ENCODE results near the gene AQP11. TPM values are rescaled to one million over a fixed set of nuclear protein-coding genes. Genes with fewer than 3 reads are reported as not detected.
A peak's percentile ranks its signal among the peaks of the same experiment; 100 is the strongest.
"Not testable (repeated sequence)": the region's sequence is repeated elsewhere in the genome, so short reads cannot be mapped to it uniquely, and the experiment has no call there.

The AQP11 gene
- total RNA-seq, 4 donors from 2014 or later = 0.17 to 0.55 TPM; not detected in 2

- H3K4me3 ChIP-seq (ENCODE audit: low read depth, poor library complexity, severe bottlenecking) = no peak overlapping the region
- DNase-seq (ENCODE audit: low spot score in 2 of 2) = peak in 1 of 2 donors; percentile 34
- TF ChIP-seq, protein P1, sequence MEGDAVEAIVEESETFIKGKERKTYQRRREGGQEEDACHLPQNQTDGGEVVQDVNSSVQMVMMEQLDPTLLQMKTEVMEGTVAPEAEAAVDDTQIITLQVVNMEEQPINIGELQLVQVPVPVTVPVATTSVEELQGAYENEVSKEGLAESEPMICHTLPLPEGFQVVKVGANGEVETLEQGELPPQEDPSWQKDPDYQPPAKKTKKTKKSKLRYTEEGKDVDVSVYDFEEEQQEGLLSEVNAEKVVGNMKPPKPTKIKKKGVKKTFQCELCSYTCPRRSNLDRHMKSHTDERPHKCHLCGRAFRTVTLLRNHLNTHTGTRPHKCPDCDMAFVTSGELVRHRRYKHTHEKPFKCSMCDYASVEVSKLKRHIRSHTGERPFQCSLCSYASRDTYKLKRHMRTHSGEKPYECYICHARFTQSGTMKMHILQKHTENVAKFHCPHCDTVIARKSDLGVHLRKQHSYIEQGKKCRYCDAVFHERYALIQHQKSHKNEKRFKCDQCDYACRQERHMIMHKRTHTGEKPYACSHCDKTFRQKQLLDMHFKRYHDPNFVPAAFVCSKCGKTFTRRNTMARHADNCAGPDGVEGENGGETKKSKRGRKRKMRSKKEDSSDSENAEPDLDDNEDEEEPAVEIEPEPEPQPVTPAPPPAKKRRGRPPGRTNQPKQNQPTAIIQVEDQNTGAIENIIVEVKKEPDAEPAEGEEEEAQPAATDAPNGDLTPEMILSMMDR (IDR thresholded peaks at IDR 0.05) = no peak
- TF ChIP-seq POLR2A (IDR thresholded peaks at IDR 0.05) = no peak
- 76 to 78% methylated on average over 6 of the region's 6 CpGs for WGBS, 2 donors
- intact Hi-C loops (cut with DNase I; ENCODE audit: low total_unique reads) = loop anchor here (5.0 to 10.0 kb wide), 2 partner anchors 356 to 424 kb away; partner anchors contain the start of gene MYO7A
Measured at GRCh38 chr11:77548552-77549445, 41.0 kb upstream of the AQP11 start.

DNA sequence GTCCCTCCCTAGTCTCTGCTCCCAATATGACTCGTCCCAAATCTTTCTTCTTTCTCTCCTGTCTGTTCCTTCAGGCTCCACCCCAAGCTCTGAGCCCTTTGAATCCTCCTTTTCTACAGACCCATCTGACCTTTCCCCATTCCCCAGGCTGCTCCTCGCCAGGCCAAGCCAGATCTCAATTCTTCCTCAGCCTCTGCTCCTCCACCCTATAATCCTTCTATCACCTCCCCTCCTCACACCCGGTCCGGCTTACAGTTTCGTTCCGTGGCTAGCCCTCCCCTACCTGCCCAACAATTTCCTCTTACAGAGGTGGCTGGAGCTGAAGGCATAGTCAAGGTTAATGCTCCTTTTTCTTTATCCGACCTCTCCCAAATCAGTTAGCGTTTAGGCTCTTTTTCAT, 38.3 kb upstream of the AQP11 start:
- H3K4me3 ChIP-seq (ENCODE audit: low read depth, poor library complexity, severe bottlenecking); intact Hi-C loops (cut with DNase I; ENCODE audit: low total_unique reads): not testable (repeated sequence)
- WGBS, 2 donors = 89 to 93% methylated on average over 8 of the region's 8 CpGs
- DNase-seq (ENCODE audit: low spot score in 2 of 2) = peak in 1 of 2 donors; percentile 64

DNA sequence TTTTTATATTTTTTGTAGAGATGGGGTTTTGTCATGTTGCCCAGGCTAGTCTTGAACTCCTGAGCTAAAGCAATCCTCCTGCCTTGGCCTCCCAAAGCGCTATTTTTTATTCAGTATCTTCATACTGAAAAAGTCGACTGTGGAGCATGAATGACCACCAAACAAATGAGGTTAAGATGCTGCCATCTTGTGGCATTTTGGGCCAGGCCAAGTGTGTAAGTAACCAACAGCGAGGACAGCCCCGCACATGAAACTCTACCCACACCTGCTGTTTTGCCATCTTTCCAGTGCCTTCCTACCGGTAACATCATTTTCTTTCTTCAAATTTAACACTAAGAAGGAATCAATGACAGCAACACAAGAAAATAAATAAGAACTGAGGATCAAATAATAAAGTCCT, 32.2 kb upstream of the AQP11 start:
- TF ChIP-seq POLR2A (IDR thresholded peaks at IDR 0.05) = no peak
- TF ChIP-seq, protein P1 (IDR thresholded peaks at IDR 0.05) = no peak
- DNase-seq (ENCODE audit: low spot score in 2 of 2) = no peak
- intact Hi-C loops (cut with DNase I; ENCODE audit: low total_unique reads) = no loop called here

GRCh38 chr11:77558380-77558779, 31.4 kb upstream of the AQP11 start:
- TF ChIP-seq, protein P1 (IDR thresholded peaks at IDR 0.05) = no peak
- TF ChIP-seq POLR2A (IDR thresholded peaks at IDR 0.05) = no peak
- 77% methylated on average over 4 of the region's 4 CpGs for WGBS, 2 donors
- DNase-seq (ENCODE audit: low spot score in 2 of 2) = no peak
- intact Hi-C loops (cut with DNase I; ENCODE audit: low total_unique reads) = no loop called here
- H3K4me3 ChIP-seq (ENCODE audit: low read depth, poor library complexity, severe bottlenecking) = no peak overlapping the region

More for the DNA sequence above, 32.2 kb upstream of the AQP11 start:
- H3K4me3 ChIP-seq (ENCODE audit: low read depth, poor library complexity, severe bottlenecking) = no peak overlapping the region
- WGBS, 2 donors = 60 to 91% methylated on average over 5 of the region's 5 CpGs

GRCh38 chr11:77559686-77560401, 29.9 kb upstream of the AQP11 start:
- 60 to 63% methylated on average over 6 of the region's 6 CpGs for WGBS, 2 donors
- intact Hi-C loops (cut with DNase I; ENCODE audit: low total_unique reads) = loop anchor here (5.0 kb wide), 1 partner anchor 982 kb away; no protein-coding TSS in a partner anchor

More at GRCh38 chr11:77559686-77560401, 29.9 kb upstream of the AQP11 start:
- TF ChIP-seq, protein P1 (IDR thresholded peaks at IDR 0.05) = no peak
- no peak for TF ChIP-seq POLR2A (IDR thresholded peaks at IDR 0.05)
- no peak overlapping the region for H3K4me3 ChIP-seq (ENCODE audit: low read depth, poor library complexity, severe bottlenecking)
- DNase-seq (ENCODE audit: low spot score in 2 of 2) = peak in 1 of 2 donors; percentile 30

Data from lower leg skin (tissue), 4 donors.